ENCODE results near the gene CGB3.

CGB3 gene

DNA sequence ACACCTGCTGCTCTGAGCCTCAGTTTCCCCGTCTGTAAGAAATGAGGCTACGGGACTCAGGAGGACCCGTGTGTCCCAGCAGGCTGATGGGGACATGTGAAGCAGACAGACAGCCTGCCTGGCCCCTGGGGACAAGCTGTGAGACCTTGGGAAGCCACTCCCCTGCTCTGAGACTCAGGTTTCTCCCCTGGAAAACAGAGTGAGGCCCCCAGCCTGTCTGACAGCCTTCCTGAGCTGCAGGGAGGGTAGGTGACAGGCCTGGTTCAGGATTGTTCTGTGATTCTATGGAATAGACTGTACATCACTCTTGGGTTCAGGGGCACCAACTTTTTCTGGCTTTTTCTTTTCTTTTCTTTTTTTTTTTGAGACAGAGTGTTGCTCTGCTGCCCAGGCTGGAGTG lies 43.4 kb upstream of the CGB3 start:
- Histone ChIP-seq H3K4me3 (replicated peaks; ENCODE audit: insufficient read depth, low read length) (no peak overlapping the region), H3K27ac (replicated peaks) (no peak overlapping the region), H3K27me3 (ENCODE audit: insufficient read depth, poor library complexity, severe bottlenecking) (peaks cover 49% of the 10 kb centered on the region)
- DNase-seq (ENCODE audit: low read depth in 1 of 2, low spot score in 1 of 2): no peak
- no peak for TF ChIP-seq GABPA (IDR thresholded peaks at IDR 0.05; ENCODE audit: low read depth)
- TF ChIP-seq SPI1 (IDR thresholded peaks at IDR 0.05; ENCODE audit: borderline replicate concordance, low read depth): no peak
- TF ChIP-seq, protein P1, sequence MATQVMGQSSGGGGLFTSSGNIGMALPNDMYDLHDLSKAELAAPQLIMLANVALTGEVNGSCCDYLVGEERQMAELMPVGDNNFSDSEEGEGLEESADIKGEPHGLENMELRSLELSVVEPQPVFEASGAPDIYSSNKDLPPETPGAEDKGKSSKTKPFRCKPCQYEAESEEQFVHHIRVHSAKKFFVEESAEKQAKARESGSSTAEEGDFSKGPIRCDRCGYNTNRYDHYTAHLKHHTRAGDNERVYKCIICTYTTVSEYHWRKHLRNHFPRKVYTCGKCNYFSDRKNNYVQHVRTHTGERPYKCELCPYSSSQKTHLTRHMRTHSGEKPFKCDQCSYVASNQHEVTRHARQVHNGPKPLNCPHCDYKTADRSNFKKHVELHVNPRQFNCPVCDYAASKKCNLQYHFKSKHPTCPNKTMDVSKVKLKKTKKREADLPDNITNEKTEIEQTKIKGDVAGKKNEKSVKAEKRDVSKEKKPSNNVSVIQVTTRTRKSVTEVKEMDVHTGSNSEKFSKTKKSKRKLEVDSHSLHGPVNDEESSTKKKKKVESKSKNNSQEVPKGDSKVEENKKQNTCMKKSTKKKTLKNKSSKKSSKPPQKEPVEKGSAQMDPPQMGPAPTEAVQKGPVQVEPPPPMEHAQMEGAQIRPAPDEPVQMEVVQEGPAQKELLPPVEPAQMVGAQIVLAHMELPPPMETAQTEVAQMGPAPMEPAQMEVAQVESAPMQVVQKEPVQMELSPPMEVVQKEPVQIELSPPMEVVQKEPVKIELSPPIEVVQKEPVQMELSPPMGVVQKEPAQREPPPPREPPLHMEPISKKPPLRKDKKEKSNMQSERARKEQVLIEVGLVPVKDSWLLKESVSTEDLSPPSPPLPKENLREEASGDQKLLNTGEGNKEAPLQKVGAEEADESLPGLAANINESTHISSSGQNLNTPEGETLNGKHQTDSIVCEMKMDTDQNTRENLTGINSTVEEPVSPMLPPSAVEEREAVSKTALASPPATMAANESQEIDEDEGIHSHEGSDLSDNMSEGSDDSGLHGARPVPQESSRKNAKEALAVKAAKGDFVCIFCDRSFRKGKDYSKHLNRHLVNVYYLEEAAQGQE (IDR thresholded peaks at IDR 0.05; ENCODE audit: insufficient replicate concordance, low read depth): no peak
- TF ChIP-seq, protein P2, sequence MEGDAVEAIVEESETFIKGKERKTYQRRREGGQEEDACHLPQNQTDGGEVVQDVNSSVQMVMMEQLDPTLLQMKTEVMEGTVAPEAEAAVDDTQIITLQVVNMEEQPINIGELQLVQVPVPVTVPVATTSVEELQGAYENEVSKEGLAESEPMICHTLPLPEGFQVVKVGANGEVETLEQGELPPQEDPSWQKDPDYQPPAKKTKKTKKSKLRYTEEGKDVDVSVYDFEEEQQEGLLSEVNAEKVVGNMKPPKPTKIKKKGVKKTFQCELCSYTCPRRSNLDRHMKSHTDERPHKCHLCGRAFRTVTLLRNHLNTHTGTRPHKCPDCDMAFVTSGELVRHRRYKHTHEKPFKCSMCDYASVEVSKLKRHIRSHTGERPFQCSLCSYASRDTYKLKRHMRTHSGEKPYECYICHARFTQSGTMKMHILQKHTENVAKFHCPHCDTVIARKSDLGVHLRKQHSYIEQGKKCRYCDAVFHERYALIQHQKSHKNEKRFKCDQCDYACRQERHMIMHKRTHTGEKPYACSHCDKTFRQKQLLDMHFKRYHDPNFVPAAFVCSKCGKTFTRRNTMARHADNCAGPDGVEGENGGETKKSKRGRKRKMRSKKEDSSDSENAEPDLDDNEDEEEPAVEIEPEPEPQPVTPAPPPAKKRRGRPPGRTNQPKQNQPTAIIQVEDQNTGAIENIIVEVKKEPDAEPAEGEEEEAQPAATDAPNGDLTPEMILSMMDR (IDR thresholded peaks at IDR 0.05; ENCODE audit: insufficient read depth, low read length): no peak
- TF ChIP-seq POLR2AphosphoS5 (IDR thresholded peaks at IDR 0.05; ENCODE audit: low read depth): no peak

DNA sequence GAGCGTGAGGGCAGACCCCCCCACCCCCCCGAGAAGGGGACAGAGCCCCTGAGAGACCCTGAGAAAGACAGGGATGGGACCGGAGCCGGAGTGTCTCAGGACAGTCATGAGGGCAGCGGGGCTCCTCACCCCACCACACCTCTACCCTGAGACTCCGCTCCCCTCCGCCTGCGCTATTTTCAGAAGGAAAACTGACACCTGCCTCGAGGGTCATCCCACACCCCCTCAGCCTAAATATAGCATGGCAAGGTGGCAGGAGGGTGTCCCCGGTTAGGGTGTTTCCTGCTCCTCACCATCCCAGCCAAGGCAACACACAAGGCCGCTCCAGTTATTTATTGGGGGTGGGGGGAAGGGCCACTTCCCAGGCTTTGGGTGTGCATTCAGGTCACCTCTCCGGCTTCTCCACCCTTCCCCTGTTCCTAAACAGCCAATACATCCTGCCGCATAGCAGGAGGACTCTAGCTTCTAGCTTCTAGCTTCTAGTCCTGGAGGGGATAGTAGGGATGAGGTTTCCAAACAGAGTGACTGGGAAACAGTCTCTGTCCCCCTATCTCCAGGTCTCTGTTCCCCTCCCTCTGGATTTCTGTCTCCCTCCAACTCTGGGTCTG lies 41.9 kb upstream of the CGB3 start:
- no peak overlapping the region for H3K4me3 ChIP-seq (replicated peaks; ENCODE audit: insufficient read depth, low read length)
- H3K27ac ChIP-seq (replicated peaks): no peak overlapping the region
- DNase-seq (ENCODE audit: low read depth in 1 of 2, low spot score in 1 of 2): no peak
- TF ChIP-seq, protein P2 (IDR thresholded peaks at IDR 0.05; ENCODE audit: insufficient read depth, low read length): no peak
- TF ChIP-seq SPI1 (IDR thresholded peaks at IDR 0.05; ENCODE audit: borderline replicate concordance, low read depth) (no peak), POLR2AphosphoS5 (IDR thresholded peaks at IDR 0.05; ENCODE audit: low read depth) (no peak), GABPA (IDR thresholded peaks at IDR 0.05; ENCODE audit: low read depth) (no peak)
- TF ChIP-seq, protein P1 (IDR thresholded peaks at IDR 0.05; ENCODE audit: insufficient replicate concordance, low read depth): no peak
- peaks cover 52% of the 10 kb centered on the region for H3K27me3 ChIP-seq (ENCODE audit: insufficient read depth, poor library complexity, severe bottlenecking)

DNA sequence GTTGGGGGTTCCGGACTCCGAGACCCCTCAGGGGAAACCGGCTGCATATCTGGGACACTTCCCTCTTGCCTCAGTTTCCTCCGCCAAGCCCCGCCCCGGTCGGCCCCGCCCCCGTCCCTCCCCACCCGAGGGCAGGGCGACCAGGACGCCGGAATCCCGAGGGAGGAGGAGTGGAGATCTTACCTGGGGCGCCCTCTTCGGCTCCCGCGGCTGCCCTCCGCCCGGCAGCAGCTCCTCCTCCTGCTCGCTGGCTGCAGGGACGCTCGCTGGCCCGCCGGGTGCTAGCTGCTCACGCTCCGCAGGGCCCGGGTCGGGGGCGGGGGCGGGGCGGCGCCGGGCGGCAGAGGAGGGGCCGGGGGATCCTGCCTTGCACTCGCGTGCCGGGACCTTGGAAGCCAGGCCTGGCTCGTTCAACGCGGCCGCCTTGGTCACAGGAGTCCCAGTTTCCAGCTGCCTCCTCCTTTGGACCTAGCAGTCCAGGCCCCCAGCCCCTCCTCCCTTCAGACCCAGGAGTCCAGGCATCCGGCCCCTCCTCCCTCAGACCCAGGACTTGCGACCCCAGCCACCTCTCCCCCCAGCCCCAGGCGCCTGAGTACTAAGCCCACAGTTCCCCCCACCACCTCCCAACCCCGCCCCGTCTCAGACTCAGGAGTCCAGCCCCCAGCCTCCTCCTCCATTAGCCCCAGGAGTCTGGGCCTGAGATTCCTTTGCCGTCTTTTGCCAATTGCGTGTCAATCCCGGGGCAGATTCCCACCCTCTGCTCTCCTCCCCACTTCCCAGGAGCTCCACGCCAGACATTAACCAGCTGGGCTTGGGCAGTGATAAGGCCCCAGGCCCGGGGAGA lies 40.9 kb upstream of the CGB3 start, which contains the start of gene NTF4:
TSS of gene NTF4 (minus strand) at position 51 of the 844 bp plus-strand sequence. CDS start 2,821 bp downstream, outside the sequence.
- no peak within 1 kb of the TSS for H3K27ac ChIP-seq (replicated peaks)
- peaks cover 56% of the 10 kb centered on the region for H3K27me3 ChIP-seq (ENCODE audit: insufficient read depth, poor library complexity, severe bottlenecking)
- no peak for DNase-seq (ENCODE audit: low read depth in 1 of 2, low spot score in 1 of 2)
- TF ChIP-seq GABPA (IDR thresholded peaks at IDR 0.05; ENCODE audit: low read depth) (no peak), SPI1 (IDR thresholded peaks at IDR 0.05; ENCODE audit: borderline replicate concordance, low read depth) (no peak), POLR2AphosphoS5 (IDR thresholded peaks at IDR 0.05; ENCODE audit: low read depth) (no peak)
- TF ChIP-seq, protein P2 (IDR thresholded peaks at IDR 0.05; ENCODE audit: insufficient read depth, low read length): no peak
- TF ChIP-seq, protein P1 (IDR thresholded peaks at IDR 0.05; ENCODE audit: insufficient replicate concordance, low read depth): no peak
- no peak within 1 kb of the TSS for H3K4me3 ChIP-seq (replicated peaks; ENCODE audit: insufficient read depth, low read length)
